GM12878 (cell line): ENCODE measurements around the gene ATP6V0E1. TPM values are rescaled to one million over a fixed set of nuclear protein-coding genes. Genes with fewer than 3 reads are reported as not detected.

Experiments used
- ATAC-seq: fragments of 200-7000 bp; cut with Tn5 transposase; 3 replicates; pipeline ENCODE4 v1.9.1; 2020; ENCODE audit warnings: mild to moderate bottlenecking, moderate library complexity
- BruUV-seq: library from RNA; stranded (reverse); fragments of 400-500 nt; replicated peaks from 2 replicates; lab custom pipeline; 2021; lab: Mats Ljungman, UMichigan
- CTCF ChIA-PET: fragments of 300-600 bp; sonication (Branson Sonifier 250); formaldehyde crosslinking; extraction: SDS; loops from one replicate; lab custom pipeline; 2021; ENCODE audit warnings: inconsistent platforms; lab: Yijun Ruan, JAX
- POLR2A ChIA-PET: fragments of 350-600 bp; formaldehyde crosslinking; extraction: SDS; loops from one replicate; lab custom pipeline; 2021; ENCODE audit warnings: inconsistent platforms; lab: Charles Lee
- RAD21 ChIA-PET: fragments of 300-600 bp; sonication (Branson Sonifier 250); formaldehyde crosslinking; loops from one replicate; lab custom pipeline; 2023; ENCODE audit warnings: antibody characterized with exemption; ENCODE audit not compliant: unreplicated experiment; lab: Charles Lee
- SMC1A ChIA-PET: fragments of 300-600 bp; sonication (Branson Sonifier 250); formaldehyde crosslinking; loops from one replicate; lab custom pipeline; 2023; ENCODE audit not compliant: unreplicated experiment, uncharacterized antibody; lab: Charles Lee
- DNase-seq: peaks from one replicate; pipeline ENCODE4 v3.0.0-alpha.2; 2011; ENCODE audit warnings: low read depth, low spot score
- FAIRE-seq: peaks from 3 replicates; lab custom pipeline; 2011; peaks lifted over from hg19 to GRCh38; lab: Jason Lieb, UNC
- H2AFZ ChIP-seq: 2 replicates; pipeline ENCODE4 v1.6.0; 2011; ENCODE audit warnings: low read depth, low read length, control low read depth; ENCODE audit not compliant: control insufficient read depth
- H3K27ac ChIP-seq: 2 replicates; pipeline ENCODE4 v1.5.1; 2011; ENCODE audit warnings: control low read depth; ENCODE audit not compliant: control insufficient read depth, insufficient read depth
- H3K27me3 ChIP-seq, 2 experiments: replicated peaks in 1 of 2; 2 replicates each; pipeline versions ENCODE4 v1.6.0 to v1.6.1; 2011; ENCODE audit warnings: low read length in 1 of 2; ENCODE audit not compliant: control insufficient read depth in 2 of 2, insufficient read depth in 2 of 2
- H3K36me3 ChIP-seq, 2 experiments: 2 replicates each; pipeline ENCODE4 v1.5.1; 2011; ENCODE audit warnings: low read length in 1 of 2; ENCODE audit not compliant: control insufficient read depth in 2 of 2, insufficient read depth in 2 of 2
- H3K4me1 ChIP-seq: 2 replicates; pipeline ENCODE4 v1.6.1; 2011; ENCODE audit warnings: mild to moderate bottlenecking, low read length, moderate library complexity, mixed read lengths; ENCODE audit not compliant: control insufficient read depth, insufficient read depth
- H3K4me2 ChIP-seq: 2 replicates; pipeline ENCODE4 v1.6.0; 2011; ENCODE audit warnings: control low read depth; ENCODE audit not compliant: control insufficient read depth, insufficient read depth
- H3K4me3 ChIP-seq: fragments of 200-600 bp; sonication (generic); 2 replicates; pipeline ENCODE4 v1.5.1; 2016
- H3K79me2 ChIP-seq: 2 replicates; pipeline ENCODE4 v1.6.0; 2011; ENCODE audit warnings: low read length; ENCODE audit not compliant: control insufficient read depth, insufficient read depth
- H3K9ac ChIP-seq: 2 replicates; pipeline ENCODE4 v1.8.0; 2011; ENCODE audit warnings: low read length, control low read depth, mixed read lengths; ENCODE audit not compliant: control insufficient read depth, insufficient read depth
- H3K9me3 ChIP-seq: replicated peaks from 3 replicates; pipeline ENCODE4 v1.5.1; 2011; ENCODE audit warnings: mild to moderate bottlenecking, low read length; ENCODE audit not compliant: control insufficient read depth, insufficient read depth
- H4K20me1 ChIP-seq: 2 replicates; pipeline ENCODE4 v1.6.0; 2011; ENCODE audit not compliant: control insufficient read depth, insufficient read depth
- BMI1 ChIP-seq: fragments of 450-650 bp; IDR thresholded peaks from 2 replicates; pipeline ENCODE4 v1.6.1; 2016; ENCODE audit warnings: mild to moderate bottlenecking, moderate library complexity, borderline replicate concordance
- CREM ChIP-seq: IDR thresholded peaks from 2 replicates; pipeline ENCODE4 v1.6.1; 2014; ENCODE audit warnings: antibody characterized with exemption, low read depth
- KLF5 ChIP-seq: fragments of 450-650 bp; IDR thresholded peaks from 2 replicates; pipeline ENCODE4 v1.6.1; 2014; ENCODE audit warnings: mild to moderate bottlenecking; ENCODE audit not compliant: partially characterized antibody
- NFXL1 ChIP-seq: fragments of 450-650 bp; IDR thresholded peaks from 2 replicates; pipeline ENCODE4 v1.6.1; 2017; ENCODE audit warnings: antibody characterized with exemption, mild to moderate bottlenecking, borderline replicate concordance
- RAD51 ChIP-seq: fragments of 450-650 bp; IDR thresholded peaks from 2 replicates; pipeline ENCODE4 v1.6.1; 2016; ENCODE audit warnings: moderate library complexity, mild to moderate bottlenecking, inconsistent platforms
- SMARCA5 ChIP-seq: fragments of 450-650 bp; IDR thresholded peaks from 2 replicates; pipeline ENCODE4 v1.6.1; 2017; ENCODE audit warnings: mild to moderate bottlenecking
- TAF1 ChIP-seq: IDR thresholded peaks from 2 replicates; pipeline ENCODE4 v1.6.1; 2011; ENCODE audit warnings: mild to moderate bottlenecking, low read depth, low read length, borderline replicate concordance
- ZNF24 ChIP-seq: fragments of 450-650 bp; IDR thresholded peaks from 2 replicates; pipeline ENCODE4 v1.6.1; 2017; ENCODE audit warnings: antibody characterized with exemption, mild to moderate bottlenecking
- WGBS: methylation state at CpG from one replicate; pipeline ENCODE4 v1.1.6; 2016; ENCODE audit warnings: low lambda C conversion rate; ENCODE audit not compliant: insufficient replicate concordance, insufficient coverage; ENCODE audit errors: missing lambda C conversion rate; 5-methylcytosine and 5-hydroxymethylcytosine counted together
- in situ Hi-C: fragments of 300-500 bp; cut with MboI; formaldehyde crosslinking; loops from 9 replicates; pipeline ENCODE4 v1.14.3; 2018; ENCODE audit warnings: mixed read lengths
- intact Hi-C: fragments of 100-400 bp; cut with micrococcal nuclease; formaldehyde crosslinking; loops from one replicate; pipeline ENCODE4 v1.14.2; 2022; ENCODE audit not compliant: unreplicated experiment
- polyA plus RNA-seq, 11 experiments: library from polyadenylated mRNA; depleted of rRNA in 4 of 11; unstranded in 6 of 11; stranded (reverse) in 5 of 11; fragments of >200 nt; fragmentation: Nextera tagmentation in 4 of 11; fragmentation: Illumina TruSeq in 1 of 11; extraction: Ambion mirVana in 4 of 11; extraction: Trizol in 1 of 11; gene quantifications; 1 replicate in 1 of 11; 2 replicates in 10 of 11; pipeline versions ENCODE4 v1.2.1 to v1.2.3, GENCODE V29; 2011 to 2016; ENCODE audit warnings: inconsistent platforms in 2 of 11, missing spikeins in 2 of 11, low read depth in 1 of 11
- total RNA-seq, 4 experiments: library from RNA; depleted of rRNA in 3 of 4; stranded (reverse); fragments of >200 nt in 3 of 4; fragmentation: Illumina TruSeq in 1 of 4; extraction: Trizol in 1 of 4; gene quantifications; 2 replicates each; pipeline versions ENCODE4 v1.2.1 to v1.2.3, GENCODE V29; 2013 to 2021
- TF ChIP-seq, protein P1 (sequence below): fragments of 450-650 bp; IDR thresholded peaks from 2 replicates; pipeline ENCODE4 v1.6.1; 2017; ENCODE audit warnings: mild to moderate bottlenecking
- TF ChIP-seq, protein P2 (sequence below): IDR thresholded peaks from 2 replicates; pipeline ENCODE4 v1.6.1; 2012; ENCODE audit warnings: improper control_type of control experiment, low read depth, low read length; ENCODE audit not compliant: insufficient replicate concordance
- TF ChIP-seq, protein P3 (sequence below): fragments of 450-650 bp; conservative IDR thresholded peaks from 2 replicates; pipeline ENCODE4 v1.6.1; 2017; ENCODE audit warnings: mild to moderate bottlenecking, moderate library complexity

ATP6V0E1 gene
- total and polyA plus RNA-seq, 10 of the 15 experiments (the other 5 are each of a cell fraction or from before 2014, with no cell fraction given): 143 to 787 (median 306) TPM

DNA sequence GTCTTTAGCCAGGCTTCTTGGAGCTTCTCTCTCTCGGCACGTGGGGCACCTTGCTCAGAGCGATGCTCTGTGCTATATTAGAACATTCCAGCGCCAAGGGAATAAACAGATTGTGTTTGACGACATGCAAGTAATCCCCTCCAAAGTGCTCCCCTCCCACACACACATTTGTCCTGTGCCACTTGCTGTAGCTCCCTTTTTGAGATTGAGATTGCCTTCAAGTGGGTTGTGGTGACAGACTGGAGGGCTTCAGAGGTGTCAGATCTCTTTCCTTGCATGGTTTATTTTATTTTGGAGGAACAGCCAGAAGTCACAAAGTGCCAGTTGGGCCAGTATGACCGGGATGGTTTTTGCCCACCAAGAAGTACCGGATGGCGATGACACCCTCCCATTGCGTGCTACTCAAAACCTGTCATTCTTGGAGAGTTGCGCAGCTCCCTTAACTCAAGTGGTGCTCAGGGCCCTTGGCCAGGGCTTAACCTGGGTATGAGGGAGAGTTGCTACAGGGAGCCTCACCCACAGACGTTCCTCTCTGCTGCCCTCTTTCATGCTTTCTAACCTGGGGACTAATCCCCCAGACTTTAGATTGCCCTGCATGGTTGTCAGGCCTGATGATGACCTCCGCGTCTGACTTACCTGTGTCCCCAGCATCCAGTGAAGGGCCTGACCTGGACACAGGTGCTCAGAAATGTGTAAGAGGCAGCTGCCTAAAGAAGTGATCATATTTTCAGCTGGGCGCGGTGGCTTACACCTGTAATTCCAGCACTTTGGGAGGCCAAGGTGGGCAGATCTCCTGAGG, 43.1 kb upstream of the ATP6V0E1 start (continued):
- TF ChIP-seq SMARCA5 (no peak), TAF1 (no peak), KLF5 (no peak), ZNF24 (no peak), RAD51 (no peak), BMI1 (no peak)
- TF ChIP-seq, protein P1, sequence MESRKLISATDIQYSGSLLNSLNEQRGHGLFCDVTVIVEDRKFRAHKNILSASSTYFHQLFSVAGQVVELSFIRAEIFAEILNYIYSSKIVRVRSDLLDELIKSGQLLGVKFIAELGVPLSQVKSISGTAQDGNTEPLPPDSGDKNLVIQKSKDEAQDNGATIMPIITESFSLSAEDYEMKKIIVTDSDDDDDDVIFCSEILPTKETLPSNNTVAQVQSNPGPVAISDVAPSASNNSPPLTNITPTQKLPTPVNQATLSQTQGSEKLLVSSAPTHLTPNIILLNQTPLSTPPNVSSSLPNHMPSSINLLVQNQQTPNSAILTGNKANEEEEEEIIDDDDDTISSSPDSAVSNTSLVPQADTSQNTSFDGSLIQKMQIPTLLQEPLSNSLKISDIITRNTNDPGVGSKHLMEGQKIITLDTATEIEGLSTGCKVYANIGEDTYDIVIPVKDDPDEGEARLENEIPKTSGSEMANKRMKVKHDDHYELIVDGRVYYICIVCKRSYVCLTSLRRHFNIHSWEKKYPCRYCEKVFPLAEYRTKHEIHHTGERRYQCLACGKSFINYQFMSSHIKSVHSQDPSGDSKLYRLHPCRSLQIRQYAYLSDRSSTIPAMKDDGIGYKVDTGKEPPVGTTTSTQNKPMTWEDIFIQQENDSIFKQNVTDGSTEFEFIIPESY: no peak

DNA sequence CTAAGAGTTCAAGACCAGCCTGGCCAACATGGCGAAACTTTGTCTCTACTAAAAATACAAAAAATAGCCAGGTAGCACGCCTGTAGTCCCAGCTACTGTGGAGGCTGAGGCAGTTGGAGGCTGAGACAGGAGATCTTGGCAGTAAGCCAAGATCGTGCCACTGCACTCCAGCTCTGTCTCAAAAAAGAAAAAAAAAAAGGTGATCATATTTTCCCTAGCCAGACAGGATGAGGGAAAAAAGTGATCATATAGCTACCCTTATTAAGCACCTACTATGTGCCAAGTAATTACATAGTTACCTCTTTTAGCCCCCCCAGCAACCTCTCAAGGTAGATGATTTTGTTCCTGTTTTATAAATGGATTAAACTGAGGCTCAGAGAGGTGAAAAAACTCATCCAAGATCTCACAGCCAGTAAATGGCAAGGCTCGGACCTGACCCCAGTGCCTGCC, 42.5 kb upstream of the ATP6V0E1 start:
- H3K4me1 ChIP-seq: no peaks in the 10 kb centered on the region
- DNase-seq: no peak
- H3K27me3 ChIP-seq: no peaks in the 10 kb centered on the region
- no peaks in the 10 kb centered on the region for H4K20me1 ChIP-seq
- intact Hi-C loops (no loop called here), in situ Hi-C loops (no loop called here)
- no peak overlapping the region for H3K9ac ChIP-seq
- no peak for ATAC-seq
- ChIA-PET RAD21 (no interaction called here), CTCF (interaction anchor here (0.5 to 17.2 kb wide), 4 partner anchors 8 to 1925 kb away, joined by 3 to 324 read pairs (median 3); no protein-coding TSS in a partner anchor), POLR2A (no interaction called here), SMC1A (no interaction called here)
- H3K79me2 ChIP-seq: no peaks in the 10 kb centered on the region
- no peak for FAIRE-seq
- no TSS peak for BruUV-seq
- H3K4me2 ChIP-seq: no peak overlapping the region
- 97% methylated on average over 4 of the region's 4 CpGs for WGBS
- H3K9me3 ChIP-seq: no peaks in the 10 kb centered on the region
- no peak overlapping the region for H3K4me3 ChIP-seq
- H3K36me3 ChIP-seq: peaks cover 4 to 6% of the 10 kb centered on the region in 2 experiments; a peak in 2 of 4 replicates
- no peak overlapping the region for H3K27ac ChIP-seq
- H2AFZ ChIP-seq: no peak overlapping the region
- TF ChIP-seq, protein P2, sequence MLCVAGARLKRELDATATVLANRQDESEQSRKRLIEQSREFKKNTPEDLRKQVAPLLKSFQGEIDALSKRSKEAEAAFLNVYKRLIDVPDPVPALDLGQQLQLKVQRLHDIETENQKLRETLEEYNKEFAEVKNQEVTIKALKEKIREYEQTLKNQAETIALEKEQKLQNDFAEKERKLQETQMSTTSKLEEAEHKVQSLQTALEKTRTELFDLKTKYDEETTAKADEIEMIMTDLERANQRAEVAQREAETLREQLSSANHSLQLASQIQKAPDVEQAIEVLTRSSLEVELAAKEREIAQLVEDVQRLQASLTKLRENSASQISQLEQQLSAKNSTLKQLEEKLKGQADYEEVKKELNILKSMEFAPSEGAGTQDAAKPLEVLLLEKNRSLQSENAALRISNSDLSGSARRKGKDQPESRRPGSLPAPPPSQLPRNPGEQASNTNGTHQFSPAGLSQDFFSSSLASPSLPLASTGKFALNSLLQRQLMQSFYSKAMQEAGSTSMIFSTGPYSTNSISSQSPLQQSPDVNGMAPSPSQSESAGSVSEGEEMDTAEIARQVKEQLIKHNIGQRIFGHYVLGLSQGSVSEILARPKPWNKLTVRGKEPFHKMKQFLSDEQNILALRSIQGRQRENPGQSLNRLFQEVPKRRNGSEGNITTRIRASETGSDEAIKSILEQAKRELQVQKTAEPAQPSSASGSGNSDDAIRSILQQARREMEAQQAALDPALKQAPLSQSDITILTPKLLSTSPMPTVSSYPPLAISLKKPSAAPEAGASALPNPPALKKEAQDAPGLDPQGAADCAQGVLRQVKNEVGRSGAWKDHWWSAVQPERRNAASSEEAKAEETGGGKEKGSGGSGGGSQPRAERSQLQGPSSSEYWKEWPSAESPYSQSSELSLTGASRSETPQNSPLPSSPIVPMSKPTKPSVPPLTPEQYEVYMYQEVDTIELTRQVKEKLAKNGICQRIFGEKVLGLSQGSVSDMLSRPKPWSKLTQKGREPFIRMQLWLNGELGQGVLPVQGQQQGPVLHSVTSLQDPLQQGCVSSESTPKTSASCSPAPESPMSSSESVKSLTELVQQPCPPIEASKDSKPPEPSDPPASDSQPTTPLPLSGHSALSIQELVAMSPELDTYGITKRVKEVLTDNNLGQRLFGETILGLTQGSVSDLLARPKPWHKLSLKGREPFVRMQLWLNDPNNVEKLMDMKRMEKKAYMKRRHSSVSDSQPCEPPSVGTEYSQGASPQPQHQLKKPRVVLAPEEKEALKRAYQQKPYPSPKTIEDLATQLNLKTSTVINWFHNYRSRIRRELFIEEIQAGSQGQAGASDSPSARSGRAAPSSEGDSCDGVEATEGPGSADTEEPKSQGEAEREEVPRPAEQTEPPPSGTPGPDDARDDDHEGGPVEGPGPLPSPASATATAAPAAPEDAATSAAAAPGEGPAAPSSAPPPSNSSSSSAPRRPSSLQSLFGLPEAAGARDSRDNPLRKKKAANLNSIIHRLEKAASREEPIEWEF: no peak
- TF ChIP-seq, protein P3, sequence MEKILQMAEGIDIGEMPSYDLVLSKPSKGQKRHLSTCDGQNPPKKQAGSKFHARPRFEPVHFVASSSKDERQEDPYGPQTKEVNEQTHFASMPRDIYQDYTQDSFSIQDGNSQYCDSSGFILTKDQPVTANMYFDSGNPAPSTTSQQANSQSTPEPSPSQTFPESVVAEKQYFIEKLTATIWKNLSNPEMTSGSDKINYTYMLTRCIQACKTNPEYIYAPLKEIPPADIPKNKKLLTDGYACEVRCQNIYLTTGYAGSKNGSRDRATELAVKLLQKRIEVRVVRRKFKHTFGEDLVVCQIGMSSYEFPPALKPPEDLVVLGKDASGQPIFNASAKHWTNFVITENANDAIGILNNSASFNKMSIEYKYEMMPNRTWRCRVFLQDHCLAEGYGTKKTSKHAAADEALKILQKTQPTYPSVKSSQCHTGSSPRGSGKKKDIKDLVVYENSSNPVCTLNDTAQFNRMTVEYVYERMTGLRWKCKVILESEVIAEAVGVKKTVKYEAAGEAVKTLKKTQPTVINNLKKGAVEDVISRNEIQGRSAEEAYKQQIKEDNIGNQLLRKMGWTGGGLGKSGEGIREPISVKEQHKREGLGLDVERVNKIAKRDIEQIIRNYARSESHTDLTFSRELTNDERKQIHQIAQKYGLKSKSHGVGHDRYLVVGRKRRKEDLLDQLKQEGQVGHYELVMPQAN: no peak
- TF ChIP-seq CREM (no peak), NFXL1 (no peak), TAF1 (no peak)
